K562 (cell line): ENCODE measurements around the gene NTN1. TPM values are rescaled to one million over a fixed set of nuclear protein-coding genes. Genes with fewer than 3 reads are reported as not detected.

ENCODE experiments used
- ATAC-seq: fragments of 200-7000 bp; cut with Tn5 transposase; 3 replicates; pipeline ENCODE4 v1.9.1; 2020; ENCODE audit warnings: moderate library complexity
- BruUV-seq: library from RNA; stranded (reverse); fragments of 400-500 nt; replicated peaks from 2 replicates; lab custom pipeline; 2021; lab: Mats Ljungman, UMichigan
- CTCF ChIA-PET: fragments of 300-600 bp; formaldehyde crosslinking; extraction: SDS; loops from one replicate; lab custom pipeline; 2021; ENCODE audit warnings: low intra/inter-chr PET ratio; lab: Yijun Ruan, JAX
- POLR2A ChIA-PET: fragments of 300-600, 350-650 bp; sonication (Branson Sonifier 250); formaldehyde crosslinking; extraction: SDS; loops from one replicate; lab custom pipeline; 2021; ENCODE audit warnings: antibody characterized with exemption, inconsistent platforms; lab: Yijun Ruan, JAX
- DNase-seq, 4 experiments: peaks; one replicate each; pipeline versions ENCODE4 v3.0.0 to v3.0.0-alpha.2; 2011 to 2018; ENCODE audit warnings: low spot score in 3 of 4, mixed read lengths in 3 of 4; ENCODE audit errors: extremely low read depth in 1 of 4
- FAIRE-seq: peaks from 2 replicates; lab custom pipeline; 2011; peaks lifted over from hg19 to GRCh38; lab: Jason Lieb, UNC
- H2AFZ ChIP-seq: 2 replicates; pipeline ENCODE4 v1.6.0; 2011; ENCODE audit warnings: low read depth, low read length, control low read depth, inconsistent platforms
- H3K27ac ChIP-seq: fragments of 200-600 bp; 3 replicates; pipeline ENCODE4 v1.8.0; 2011; ENCODE audit warnings: low read depth, mild to moderate bottlenecking, control low read depth, inconsistent platforms, low read length, moderate library complexity, mixed read lengths; ENCODE audit errors: extremely low read depth
- H3K27me3 ChIP-seq, 2 experiments: fragments of 300-600 bp in 1 of 2; 2 replicates in 1 of 2; 3 replicates in 1 of 2; pipeline versions ENCODE4 v1.6.0 to v1.8.0; 2011; ENCODE audit warnings: inconsistent platforms in 2 of 2, low read length in 2 of 2, mild to moderate bottlenecking in 1 of 2, mixed read lengths in 1 of 2, moderate library complexity in 1 of 2; ENCODE audit not compliant: control insufficient read depth in 2 of 2, insufficient read depth in 2 of 2
- H3K36me3 ChIP-seq: fragments of 300-600 bp; 3 replicates; pipeline ENCODE4 v1.8.0; 2011; ENCODE audit warnings: mild to moderate bottlenecking, low read length, inconsistent platforms; ENCODE audit not compliant: control insufficient read depth, insufficient read depth
- H3K4me1 ChIP-seq, 2 experiments: fragments of 200-600 bp in 1 of 2; replicated peaks in 1 of 2; 2 replicates in 1 of 2; 3 replicates in 1 of 2; pipeline versions ENCODE4 v1.5.1 to v1.8.0; 2011; ENCODE audit warnings: inconsistent platforms in 2 of 2, low read length in 2 of 2, mild to moderate bottlenecking in 1 of 2, mixed read lengths in 1 of 2, moderate library complexity in 1 of 2; ENCODE audit not compliant: control insufficient read depth in 2 of 2, insufficient read depth in 2 of 2
- H3K4me2 ChIP-seq: 2 replicates; pipeline ENCODE4 v1.6.1; 2011; ENCODE audit warnings: low read length, control low read depth, inconsistent platforms, mixed read lengths; ENCODE audit not compliant: insufficient read depth
- H3K4me3 ChIP-seq: fragments of 200-600 bp; sonication (generic), shearing (Covaris generic); 2 replicates; pipeline ENCODE4 v1.5.1; 2016; ENCODE audit warnings: control low read depth, inconsistent platforms
- H3K79me2 ChIP-seq: fragments of 200-600 bp; 3 replicates; pipeline ENCODE4 v1.8.0; 2011; ENCODE audit warnings: low read length, inconsistent platforms; ENCODE audit not compliant: control insufficient read depth, insufficient read depth
- H3K9ac ChIP-seq, 2 experiments: 2 replicates each; pipeline versions ENCODE4 v1.6.0 to v1.6.1; 2011; ENCODE audit warnings: low read depth in 2 of 2, low read length in 2 of 2, control low read depth in 1 of 2, inconsistent platforms in 1 of 2, mild to moderate bottlenecking in 1 of 2, mixed read lengths in 1 of 2; ENCODE audit not compliant: insufficient read depth in 1 of 2
- H3K9me1 ChIP-seq: one replicate; pipeline ENCODE4 v1.6.0; 2011; ENCODE audit warnings: inconsistent platforms, mild to moderate bottlenecking, low read length, moderate library complexity; ENCODE audit not compliant: control insufficient read depth, insufficient read depth
- H3K9me3 ChIP-seq: replicated peaks from 2 replicates; pipeline ENCODE4 v1.5.1; 2011; ENCODE audit warnings: low read depth, low read length, inconsistent platforms; ENCODE audit not compliant: control insufficient read depth, insufficient read depth
- H4K20me1 ChIP-seq: replicated peaks from 2 replicates; pipeline ENCODE4 v1.6.1; 2011; ENCODE audit warnings: low read length, inconsistent platforms, mixed read lengths; ENCODE audit not compliant: control insufficient read depth, insufficient read depth
- CREBBP ChIP-seq: IDR thresholded peaks from one replicate; pipeline ENCODE4 v1.6.1; 2012; ENCODE audit warnings: low read depth, mild to moderate bottlenecking, control low read depth, inconsistent platforms, low read length
- ELF4 ChIP-seq: fragments of 450-650 bp; formaldehyde crosslinking; IDR thresholded peaks from 2 replicates; pipeline ENCODE4 v1.4.0; 2022; ENCODE audit warnings: missing genetic modification characterization
- NCOA6 ChIP-seq: fragments of 450-650 bp; IDR thresholded peaks from 2 replicates; pipeline ENCODE4 v1.6.1; 2017; ENCODE audit warnings: mild to moderate bottlenecking
- NR2C1 ChIP-seq, 2 experiments: fragments of 450-650 bp; IDR thresholded peaks; 2 replicates each; pipeline ENCODE4 v1.6.1; 2017; ENCODE audit warnings: mild to moderate bottlenecking in 2 of 2, antibody characterized with exemption in 1 of 2, inconsistent platforms in 1 of 2, missing compliant biosample characterization in 1 of 2, missing genetic modification characterization in 1 of 2
- RBBP5 ChIP-seq: fragments of 200-600 bp; sonication (generic); IDR thresholded peaks from 2 replicates; pipeline ENCODE4 v1.6.1; 2012; ENCODE audit warnings: borderline replicate concordance, mild to moderate bottlenecking, low read length, control low read depth, inconsistent platforms; ENCODE audit not compliant: insufficient read depth, poor library complexity, severe bottlenecking
- TSC22D4 ChIP-seq: fragments of 450-650 bp; IDR thresholded peaks from 2 replicates; pipeline ENCODE4 v1.6.1; 2016; ENCODE audit warnings: missing genetic modification characterization, missing biosample characterization, control low read depth
- WGBS: fragments of 100-300 bp; shearing (Covaris generic); methylation state at CpG from one replicate; pipeline ENCODE4 v1.1.6; 2016; ENCODE audit warnings: low coverage, mixed read lengths; ENCODE audit not compliant: insufficient coverage; ENCODE audit errors: missing lambda C conversion rate; 5-methylcytosine and 5-hydroxymethylcytosine counted together
- in situ Hi-C: fragments of 300-500 bp; cut with MboI; formaldehyde crosslinking; loops from 4 replicates; pipeline ENCODE4 v1.15.0; 2018; ENCODE audit warnings: inconsistent platforms, mixed read lengths
- intact Hi-C: fragments of 100-400 bp; cut with micrococcal nuclease; formaldehyde crosslinking; loops from 2 replicates; pipeline ENCODE4 v1.14.2; 2022
- polyA plus RNA-seq, 8 experiments: library from polyadenylated mRNA; depleted of rRNA in 4 of 8; stranded (reverse) in 5 of 8; unstranded in 3 of 8; fragments of >200 nt; fragmentation: Nextera tagmentation in 2 of 8; fragmentation: Illumina TruSeq in 1 of 8; extraction: Ambion mirVana in 2 of 8; extraction: Trizol in 1 of 8; gene quantifications; 2 replicates each; pipeline versions ENCODE4 v1.2.1 to v1.2.3, GENCODE V29; 2011 to 2014; ENCODE audit warnings: inconsistent platforms in 1 of 8, missing spikeins in 1 of 8
- total RNA-seq, 7 experiments: library from RNA; depleted of rRNA in 6 of 7; stranded (reverse); fragments of >200 nt in 6 of 7; fragmentation: Illumina TruSeq in 2 of 7; extraction: Trizol in 2 of 7; gene quantifications; 2 replicates each; pipeline versions ENCODE4 v1.2.1 to v1.2.3, GENCODE V29; 2011 to 2021; ENCODE audit warnings: low replicate concordance in 1 of 7

Gene NTN1
- total and polyA plus RNA-seq, 9 of the 15 experiments (the other 6 are each of a cell fraction or from before 2014, with no cell fraction given), result 0.02 TPM; not detected in 8

DNA sequence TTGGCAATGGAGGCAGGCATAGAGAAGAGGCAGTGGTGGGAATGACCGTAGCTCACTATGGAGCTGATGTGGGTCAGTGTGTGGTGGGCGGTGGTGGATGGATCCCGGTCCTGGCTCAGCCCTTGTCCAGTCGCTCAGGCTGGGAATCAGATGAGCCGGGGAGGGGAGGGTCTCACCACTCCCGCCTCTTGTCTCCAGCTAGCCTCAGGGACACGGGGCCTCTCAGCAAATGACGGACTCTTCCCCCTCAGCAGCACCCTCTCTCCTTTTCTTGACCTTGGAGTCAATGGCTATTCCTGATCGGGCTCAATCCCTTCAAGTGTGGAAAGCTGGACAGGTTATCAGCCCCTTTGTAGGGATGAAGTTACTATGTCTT is 208.5 kb downstream of the NTN1 start (continued):
- no peak for TF ChIP-seq CREBBP

DNA sequence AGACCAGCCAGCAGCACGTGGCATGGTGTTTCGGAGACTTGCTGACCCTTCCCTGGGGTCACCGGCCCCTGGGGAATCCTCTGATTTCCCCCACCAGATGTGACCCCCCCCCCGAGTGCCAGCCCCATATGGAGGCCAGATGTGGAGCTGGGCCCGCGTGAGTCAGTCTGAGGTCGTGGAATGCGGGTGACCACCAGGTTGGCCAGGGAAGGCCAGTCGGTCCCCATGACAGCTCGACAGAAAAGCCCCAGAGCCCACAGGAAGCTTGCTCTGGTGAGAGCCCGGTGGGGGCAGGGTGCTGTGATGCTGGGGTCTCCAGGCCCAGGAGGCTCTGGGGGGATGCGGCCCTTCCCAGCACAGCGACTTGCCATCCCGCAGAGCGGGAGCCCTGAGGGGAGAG is 209.0 kb downstream of the NTN1 start:
- Histone ChIP-seq H3K4me3 (no peak overlapping the region), H3K4me2 (no peak overlapping the region), H3K27ac (no peak overlapping the region), H3K9ac (no peak overlapping the region), H2AFZ (no peak overlapping the region), H3K27me3 (peaks cover 0 to 20% of the 10 kb centered on the region in 2 experiments; a peak in 2 of 5 replicates), H3K4me1 (peaks cover 0 to 3% of the 10 kb centered on the region in 2 experiments; a peak in 2 of 5 replicates), H3K9me3 (no peaks in the 10 kb centered on the region), H3K36me3 (no peaks in the 10 kb centered on the region), H3K9me1 (no peaks in the 10 kb centered on the region), H4K20me1 (no peaks in the 10 kb centered on the region), H3K79me2 (no peaks in the 10 kb centered on the region)
- ChIA-PET POLR2A (no interaction called here), CTCF (no interaction called here)
- FAIRE-seq (no peak), DNase-seq (no peak), ATAC-seq (no peak)
- BruUV-seq, result no TSS peak
- WGBS, result 0% methylated on average over 6 of the region's 15 CpGs
- TF ChIP-seq RBBP5 (no peak), NCOA6 (no peak), TSC22D4 (no peak), ELF4 (CRISPR knock-in tag) (no peak), NR2C1 (IDR thresholded peaks at IDR 0.05) (no peak), NR2C1 (tag; IDR thresholded peaks at IDR 0.05) (no peak)
- in situ Hi-C loops (no loop called here), intact Hi-C loops (no loop called here)
